GM23338 (cell line): Measurements from ENCODE around the gene CST9. TPM values are rescaled to one million over a fixed set of nuclear protein-coding genes. Genes with fewer than 3 reads are reported as not detected.

Experiments
- ATAC-seq: fragments of 200-7000 bp; cut with Tn5 transposase; 3 replicates; pipeline ENCODE4 v1.9.1; 2020
- DNase-seq: peaks from one replicate; pipeline ENCODE4 v3.0.0-alpha.2; 2015; ENCODE audit warnings: low spot score
- H2AFZ ChIP-seq: fragments of 200-600 bp; sonication (generic); 2 replicates; pipeline ENCODE4 v1.8.0; 2016; ENCODE audit warnings: antibody characterized with exemption, mild to moderate bottlenecking, moderate library complexity
- H3F3A ChIP-seq: fragments of 200-600 bp; sonication (generic); replicated peaks from 2 replicates; pipeline ENCODE4 v1.8.0; 2017; ENCODE audit warnings: antibody characterized with exemption, mixed run types, low read depth
- H3K27ac ChIP-seq: fragments of 200-600 bp; sonication (generic); 2 replicates; pipeline ENCODE4 v1.6.1; 2016; ENCODE audit warnings: low read depth
- H3K27me3 ChIP-seq: fragments of 200-600 bp; sonication (generic); 2 replicates; pipeline ENCODE4 v1.8.0; 2016; ENCODE audit warnings: mild to moderate bottlenecking, mixed run types, moderate library complexity; ENCODE audit not compliant: insufficient read depth
- H3K36me3 ChIP-seq: fragments of 200-600 bp; sonication (generic); 2 replicates; pipeline ENCODE4 v1.8.0; 2016; ENCODE audit warnings: mild to moderate bottlenecking; ENCODE audit not compliant: insufficient read depth
- H3K4me1 ChIP-seq: fragments of 200-600 bp; sonication (generic); 2 replicates; pipeline ENCODE4 v1.8.0; 2016; ENCODE audit warnings: mild to moderate bottlenecking, moderate library complexity; ENCODE audit not compliant: insufficient read depth
- H3K4me2 ChIP-seq: fragments of 200-600 bp; sonication (generic); 2 replicates; pipeline ENCODE4 v1.7.1; 2017; ENCODE audit warnings: mixed run types
- H3K4me3 ChIP-seq: fragments of 200-600 bp; sonication (generic); 2 replicates; pipeline ENCODE4 v1.6.1; 2016; ENCODE audit warnings: mixed run types
- H3K79me2 ChIP-seq: fragments of 200-600 bp; sonication (generic); replicated peaks from 2 replicates; pipeline ENCODE4 v1.8.0; 2017; ENCODE audit warnings: mild to moderate bottlenecking; ENCODE audit not compliant: insufficient read depth
- H3K9me2 ChIP-seq: fragments of 200-600 bp; sonication (generic); 2 replicates; pipeline ENCODE4 v1.8.0; 2017; ENCODE audit not compliant: insufficient read depth
- H4K20me1 ChIP-seq: fragments of 200-600 bp; sonication (generic); replicated peaks from 2 replicates; pipeline ENCODE4 v1.8.0; 2017; ENCODE audit warnings: mild to moderate bottlenecking; ENCODE audit not compliant: insufficient read depth
- H3K27ac Mint-ChIP-seq: 2 replicates; pipeline ENCODE4 v1.8.0; 2020; ENCODE audit warnings: inconsistent platforms, mild to moderate bottlenecking, moderate library complexity, mixed read lengths
- H3K27me3 Mint-ChIP-seq: 3 replicates; pipeline ENCODE4 v1.8.0; 2022; ENCODE audit warnings: low read depth, mild to moderate bottlenecking, moderate library complexity, mixed read lengths, inconsistent platforms; ENCODE audit not compliant: insufficient read depth, poor library complexity
- H3K36me3 Mint-ChIP-seq: 3 replicates; pipeline ENCODE4 v1.8.0; 2021; ENCODE audit warnings: low read depth, mild to moderate bottlenecking, inconsistent platforms, moderate library complexity, mixed read lengths
- H3K4me1 Mint-ChIP-seq: 3 replicates; pipeline ENCODE4 v1.8.0; 2020; ENCODE audit warnings: mild to moderate bottlenecking, inconsistent platforms, mixed read lengths
- H3K4me3 Mint-ChIP-seq: 3 replicates; pipeline ENCODE4 v1.8.0; 2021; ENCODE audit warnings: moderate library complexity, mild to moderate bottlenecking, inconsistent platforms, mixed read lengths
- H3K9me3 Mint-ChIP-seq: 3 replicates; pipeline ENCODE4 v1.8.0; 2020; ENCODE audit warnings: moderate library complexity, mild to moderate bottlenecking, inconsistent platforms, mixed read lengths
- ETS1 ChIP-seq: IDR thresholded peaks from 2 replicates; pipeline ENCODE4 v1.6.1; 2016; ENCODE audit warnings: antibody characterized with exemption
- EZH2phosphoT487 ChIP-seq: fragments of 200-600 bp; sonication (generic); IDR thresholded peaks from one replicate; pipeline ENCODE4 v1.8.1; 2018; ENCODE audit warnings: antibody characterized with exemption; ENCODE audit not compliant: unreplicated experiment
- STAT1 ChIP-seq: IDR thresholded peaks from one replicate; pipeline ENCODE4 v1.6.1; 2016; ENCODE audit warnings: antibody characterized with exemption; ENCODE audit not compliant: unreplicated experiment
- ZNF114 ChIP-seq: fragments of 250-450 bp; sonication (Bioruptor Pico); IDR thresholded peaks from 2 replicates; pipeline ENCODE4 v1.5.0; 2020; ENCODE audit warnings: mild to moderate bottlenecking, moderate library complexity
- ZNF462 ChIP-seq: fragments of 250-450 bp; sonication (Bioruptor Pico); IDR thresholded peaks from 2 replicates; pipeline ENCODE4 v1.5.0; 2020; ENCODE audit warnings: mild to moderate bottlenecking, moderate library complexity
- polyA plus RNA-seq: library from polyadenylated mRNA; unstranded; fragments of >200 nt; fragmentation: Nextera tagmentation; extraction: Ambion mirVana; gene quantifications from 2 replicates; pipeline ENCODE4 v1.2.1, GENCODE V29; 2016
- total RNA-seq: library from RNA; depleted of rRNA; stranded (reverse); fragments of >200 nt; shearing (Covaris generic); gene quantifications from 2 replicates; pipeline ENCODE4 v1.2.3, GENCODE V29; 2014

The CST9 gene
- total and polyA plus RNA-seq, 2 experiments from 2014 or later: not detected

DNA sequence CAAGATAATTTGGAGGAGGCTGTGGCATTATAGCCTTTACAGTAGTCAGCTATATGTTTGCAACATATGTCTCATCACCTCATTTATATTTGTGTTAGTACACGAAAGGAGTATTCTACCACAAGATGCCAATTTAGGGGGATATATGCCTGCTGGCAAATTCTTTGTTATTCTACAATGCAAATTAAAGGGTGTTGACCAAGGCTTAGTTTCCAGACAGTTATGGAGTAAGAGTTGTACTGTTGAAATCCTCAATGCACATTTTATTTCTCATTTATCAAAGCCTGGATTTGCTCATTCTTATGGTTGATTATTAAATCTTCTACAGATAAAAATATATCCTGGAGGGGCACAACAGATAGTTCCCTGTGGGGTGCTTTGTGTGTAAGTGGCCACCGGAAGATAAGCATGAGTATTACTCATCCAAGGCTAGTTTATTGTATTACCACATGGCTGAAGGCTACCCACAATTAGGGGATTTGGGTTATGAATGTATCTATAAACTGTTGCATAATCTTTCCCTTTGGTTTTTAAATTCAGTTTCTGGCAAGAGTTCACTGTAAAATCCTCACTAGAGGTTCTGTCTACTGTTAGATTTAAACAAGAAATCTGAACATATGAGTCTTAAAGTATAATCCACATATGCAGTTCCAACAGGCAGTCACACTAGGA lies 9.0 kb downstream of the CST9 start:
- no peak overlapping the region for H3K4me2 ChIP-seq
- H3K4me3 ChIP-seq: no peak overlapping the region
- Mint-ChIP-seq H3K27me3 (no peaks in the 10 kb centered on the region), H3K9me3 (no peaks in the 10 kb centered on the region), H3K4me3 (no peak overlapping the region), H3K27ac (no peak overlapping the region), H3K36me3 (no peaks in the 10 kb centered on the region), H3K4me1 (peaks cover 2% of the 10 kb centered on the region; the same call in 1 of the 3 replicates)
- H2AFZ ChIP-seq: no peak overlapping the region
- no peaks in the 10 kb centered on the region for H3K27me3 ChIP-seq
- H4K20me1 ChIP-seq: no peaks in the 10 kb centered on the region
- DNase-seq (no peak), ATAC-seq (no peak)
- no peak overlapping the region for H3K27ac ChIP-seq
- H3K36me3 ChIP-seq: no peaks in the 10 kb centered on the region
- TF ChIP-seq ZNF462 (CRISPR knock-in tag): no peak
- no peaks in the 10 kb centered on the region for H3K79me2 ChIP-seq
- H3K9me2 ChIP-seq: peaks cover 5% of the 10 kb centered on the region; the same call in 1 of the 2 replicates
- no peaks in the 10 kb centered on the region for H3F3A ChIP-seq
- H3K4me1 ChIP-seq: 0 out of 2 replicates have a peak, but pooled peaks cover 6% of the 10 kb centered on the region

DNA sequence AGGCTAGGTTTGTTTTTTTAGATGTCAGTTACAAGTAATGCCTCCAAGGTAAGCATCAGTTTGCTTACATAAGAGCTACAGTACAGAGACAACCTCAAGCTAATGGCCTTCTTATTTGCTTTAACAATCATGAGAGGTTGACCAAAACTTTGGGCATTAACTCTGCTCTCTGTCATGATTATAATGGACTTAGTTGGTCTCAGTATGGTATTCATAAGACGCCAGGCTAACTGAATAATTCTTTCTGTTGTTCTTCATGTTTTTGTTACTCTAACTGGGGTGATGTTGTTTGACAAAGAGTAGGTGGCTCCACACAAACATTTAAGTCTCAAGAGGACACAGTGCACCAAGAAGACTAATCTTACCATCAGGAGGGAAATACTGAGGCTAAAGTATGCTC lies 9.8 kb downstream of the CST9 start:
- Histone ChIP-seq H3K4me3 (no peak overlapping the region), H3K9me2 (peaks cover 5% of the 10 kb centered on the region; the same call in 1 of the 2 replicates), H3F3A (no peaks in the 10 kb centered on the region), H2AFZ (no peak overlapping the region), H3K4me2 (no peak overlapping the region), H3K27ac (no peak overlapping the region), H3K4me1 (0 out of 2 replicates have a peak, but pooled peaks cover 6% of the 10 kb centered on the region), H4K20me1 (no peaks in the 10 kb centered on the region), H3K27me3 (no peaks in the 10 kb centered on the region), H3K79me2 (no peaks in the 10 kb centered on the region), H3K36me3 (no peaks in the 10 kb centered on the region)
- ATAC-seq (no peak), DNase-seq (no peak)
- H3K4me3 Mint-ChIP-seq: no peak overlapping the region
- H3K9me3 Mint-ChIP-seq: no peaks in the 10 kb centered on the region
- no peaks in the 10 kb centered on the region for H3K27me3 Mint-ChIP-seq
- peaks cover 2% of the 10 kb centered on the region; the same call in 1 of the 3 replicates for H3K4me1 Mint-ChIP-seq
- H3K27ac Mint-ChIP-seq: no peak overlapping the region
- H3K36me3 Mint-ChIP-seq: no peaks in the 10 kb centered on the region
- no peak for TF ChIP-seq EZH2phosphoT487
- no peak for TF ChIP-seq ZNF114 (CRISPR knock-in tag)
- no peak for TF ChIP-seq STAT1
- no peak for TF ChIP-seq ETS1
